ENCODE measurements around the gene CACNA1G. TPM values are rescaled to one million over a fixed set of nuclear protein-coding genes. Genes with fewer than 3 reads are reported as not detected.

CACNA1G gene
- total RNA-seq, 1 donor from 2014 or later: 0.10 TPM

GRCh38 chr17:50568659-50569058 lies 8.1 kb downstream of the CACNA1G start:
- no peak for DNase-seq (ENCODE audit: low read depth)

- no peak for DNase-seq (ENCODE audit: low read depth)
Measured at GRCh38 chr17:50569592-50569991, 9.1 kb downstream of the CACNA1G start.

- no peak for DNase-seq (ENCODE audit: low read depth)
Measured at GRCh38 chr17:50570032-50570431, 9.5 kb downstream of the CACNA1G start.

GRCh38 chr17:50570528-50570927 lies 10.0 kb downstream of the CACNA1G start:
- no peak for DNase-seq (ENCODE audit: low read depth)

GRCh38 chr17:50571681-50572080 lies 11.2 kb downstream of the CACNA1G start:
- no peak for DNase-seq (ENCODE audit: low read depth)

GRCh38 chr17:50572541-50572940 lies 12.0 kb downstream of the CACNA1G start:
- no peak for DNase-seq (ENCODE audit: low read depth)

- DNase-seq (ENCODE audit: low read depth): no peak
Measured at GRCh38 chr17:50573866-50574611, 13.5 kb downstream of the CACNA1G start.

- DNase-seq (ENCODE audit: low read depth): no peak
Measured at GRCh38 chr17:50575581-50576210, 15.2 kb downstream of the CACNA1G start.

GRCh38 chr17:50576864-50577263 lies 16.3 kb downstream of the CACNA1G start:
- DNase-seq (ENCODE audit: low read depth): no peak

- no peak for DNase-seq (ENCODE audit: low read depth)
Measured at GRCh38 chr17:50577451-50577954, 17.0 kb downstream of the CACNA1G start.

- DNase-seq (ENCODE audit: low read depth): no peak
Measured at GRCh38 chr17:50578173-50578572, 17.7 kb downstream of the CACNA1G start.

GRCh38 chr17:50579399-50579798 lies 18.9 kb downstream of the CACNA1G start:
- DNase-seq (ENCODE audit: low read depth): no peak

GRCh38 chr17:50580646-50581045 lies 20.1 kb downstream of the CACNA1G start:
- no peak for DNase-seq (ENCODE audit: low read depth)

GRCh38 chr17:50581316-50581715 lies 20.8 kb downstream of the CACNA1G start:
- DNase-seq (ENCODE audit: low read depth): no peak

- DNase-seq (ENCODE audit: low read depth): no peak
Measured at GRCh38 chr17:50582741-50583140, 22.2 kb downstream of the CACNA1G start.

GRCh38 chr17:50583641-50584040 lies 23.1 kb downstream of the CACNA1G start:
- no peak for DNase-seq (ENCODE audit: low read depth)

GRCh38 chr17:50584116-50584515 lies 23.6 kb downstream of the CACNA1G start:
- no peak for DNase-seq (ENCODE audit: low read depth)

- DNase-seq (ENCODE audit: low read depth): no peak
Measured at GRCh38 chr17:50584749-50585148, 24.2 kb downstream of the CACNA1G start.

- DNase-seq (ENCODE audit: low read depth): peak; percentile 8
Measured at GRCh38 chr17:50585346-50585745, 24.8 kb downstream of the CACNA1G start.

- no peak for DNase-seq (ENCODE audit: low read depth)
Measured at GRCh38 chr17:50585891-50586290, 25.4 kb downstream of the CACNA1G start.

GRCh38 chr17:50586421-50587247 lies 26.1 kb downstream of the CACNA1G start:
- no peak for DNase-seq (ENCODE audit: low read depth)

GRCh38 chr17:50587571-50587970 lies 27.1 kb downstream of the CACNA1G start:
- DNase-seq (ENCODE audit: low read depth): no peak

Data from renal cortical epithelial cell (primary cell).